ENCODE data around the gene ARHGAP15.

Gene ARHGAP15

GRCh38 chr2:143442193-143442592 is 313.0 kb downstream of the ARHGAP15 start:
- TF ChIP-seq BHLHE40 (IDR thresholded peaks at IDR 0.05; ENCODE audit: borderline replicate concordance) = no peak
- TF ChIP-seq SUZ12 (IDR thresholded peaks at IDR 0.05) = no peak
- TF ChIP-seq, protein P1, sequence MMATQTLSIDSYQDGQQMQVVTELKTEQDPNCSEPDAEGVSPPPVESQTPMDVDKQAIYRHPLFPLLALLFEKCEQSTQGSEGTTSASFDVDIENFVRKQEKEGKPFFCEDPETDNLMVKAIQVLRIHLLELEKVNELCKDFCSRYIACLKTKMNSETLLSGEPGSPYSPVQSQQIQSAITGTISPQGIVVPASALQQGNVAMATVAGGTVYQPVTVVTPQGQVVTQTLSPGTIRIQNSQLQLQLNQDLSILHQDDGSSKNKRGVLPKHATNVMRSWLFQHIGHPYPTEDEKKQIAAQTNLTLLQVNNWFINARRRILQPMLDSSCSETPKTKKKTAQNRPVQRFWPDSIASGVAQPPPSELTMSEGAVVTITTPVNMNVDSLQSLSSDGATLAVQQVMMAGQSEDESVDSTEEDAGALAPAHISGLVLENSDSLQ (IDR thresholded peaks at IDR 0.05) = no peak
- TF ChIP-seq SP1 (IDR thresholded peaks at IDR 0.05) = no peak
- TF ChIP-seq FOXM1 (IDR thresholded peaks at IDR 0.05; ENCODE audit: borderline replicate concordance) = no peak
- no peak for TF ChIP-seq CTBP1 (IDR thresholded peaks at IDR 0.05; ENCODE audit: borderline replicate concordance)
- TF ChIP-seq NFRKB (IDR thresholded peaks at IDR 0.05) = no peak
- no peak for TF ChIP-seq L3MBTL2 (conservative IDR thresholded peaks at IDR 0.05)
- no peak for TF ChIP-seq ARNT (IDR thresholded peaks at IDR 0.05)
- no peak for TF ChIP-seq TARDBP (IDR thresholded peaks at IDR 0.05)
- ChIA-PET CTCF (no interaction called here), POLR2A (no interaction called here)
- no peak for DNase-seq (ENCODE audit: extremely low spot score)

GRCh38 chr2:143451642-143452281 is 322.5 kb downstream of the ARHGAP15 start:
- peak; percentile 55 for DNase-seq (ENCODE audit: extremely low spot score)
- TF ChIP-seq ZNF384 (IDR thresholded peaks at IDR 0.05) (no peak), FOXM1 (IDR thresholded peaks at IDR 0.05; ENCODE audit: borderline replicate concordance) (no peak), CTBP1 (IDR thresholded peaks at IDR 0.05; ENCODE audit: borderline replicate concordance) (peak; percentile 43; the same call in 1 of the 2 replicates), SUZ12 (IDR thresholded peaks at IDR 0.05) (no peak)
- TF ChIP-seq, protein P1 (IDR thresholded peaks at IDR 0.05) = peak; percentile 92
- ChIA-PET POLR2A (no interaction called here), CTCF (no interaction called here)

DNA sequence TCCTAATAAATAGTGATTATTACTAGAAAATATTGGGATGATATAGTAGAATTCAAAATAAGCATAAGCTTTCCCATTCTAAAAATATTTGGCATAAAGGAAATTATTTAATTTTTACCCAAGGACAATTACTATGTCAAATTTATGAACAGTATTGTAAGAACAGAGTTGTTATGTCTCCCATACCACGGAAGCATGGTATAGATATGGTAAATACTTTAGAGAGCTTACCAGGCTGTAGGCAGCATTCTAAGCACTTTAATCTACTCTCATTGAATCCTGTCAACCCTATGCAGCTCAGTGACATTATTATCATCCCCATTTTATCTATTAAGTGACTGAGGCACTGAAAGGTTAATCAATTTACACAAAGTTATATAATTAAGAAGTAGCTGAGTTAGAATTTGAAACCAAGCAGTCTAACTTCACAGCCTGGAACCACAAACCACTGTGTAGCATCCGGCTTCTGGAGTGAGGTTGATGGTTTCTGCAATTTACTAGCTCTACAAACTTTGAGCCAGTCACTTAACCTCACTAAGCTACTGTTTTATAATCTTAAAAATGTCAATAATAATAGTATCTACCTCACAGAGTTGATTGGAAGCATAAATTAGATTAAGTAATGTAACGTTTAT is 323.7 kb downstream of the ARHGAP15 start:
- ChIA-PET POLR2A (no interaction called here), CTCF (interaction anchor here (0.5 to 0.6 kb wide), 2 partner anchors 442 to 1786 kb away, joined by 4 to 6 read pairs; no protein-coding TSS in a partner anchor)
- TF ChIP-seq SUZ12 (IDR thresholded peaks at IDR 0.05) (no peak), ZNF384 (IDR thresholded peaks at IDR 0.05) (no peak), TARDBP (IDR thresholded peaks at IDR 0.05) (no peak), ARNT (IDR thresholded peaks at IDR 0.05) (no peak), NFRKB (IDR thresholded peaks at IDR 0.05) (no peak)
- TF ChIP-seq, protein P1 (IDR thresholded peaks at IDR 0.05) = no peak
- no peak for DNase-seq (ENCODE audit: extremely low spot score)

- CTCF ChIA-PET = no interaction called here
- TF ChIP-seq LEF1 (IDR thresholded peaks at IDR 0.05; ENCODE audit: borderline replicate concordance) = no peak
- TF ChIP-seq HDGF (IDR thresholded peaks at IDR 0.05; ENCODE audit: borderline replicate concordance) = no peak
- no peak for TF ChIP-seq FOXM1 (IDR thresholded peaks at IDR 0.05; ENCODE audit: borderline replicate concordance)
- TF ChIP-seq, protein P1 (IDR thresholded peaks at IDR 0.05) = no peak
- TF ChIP-seq NFRKB (IDR thresholded peaks at IDR 0.05) = no peak
- no peak for TF ChIP-seq ZNF384 (IDR thresholded peaks at IDR 0.05)
- no peak for TF ChIP-seq CTBP1 (IDR thresholded peaks at IDR 0.05; ENCODE audit: borderline replicate concordance)
- no peak for TF ChIP-seq L3MBTL2 (conservative IDR thresholded peaks at IDR 0.05)
- TF ChIP-seq FOXK2 (IDR thresholded peaks at IDR 0.05) = no peak
- POLR2A ChIA-PET = no interaction called here
- DNase-seq (ENCODE audit: extremely low spot score) = no peak
Observed at GRCh38 chr2:143453981-143454511, 324.8 kb downstream of the ARHGAP15 start.

DNA sequence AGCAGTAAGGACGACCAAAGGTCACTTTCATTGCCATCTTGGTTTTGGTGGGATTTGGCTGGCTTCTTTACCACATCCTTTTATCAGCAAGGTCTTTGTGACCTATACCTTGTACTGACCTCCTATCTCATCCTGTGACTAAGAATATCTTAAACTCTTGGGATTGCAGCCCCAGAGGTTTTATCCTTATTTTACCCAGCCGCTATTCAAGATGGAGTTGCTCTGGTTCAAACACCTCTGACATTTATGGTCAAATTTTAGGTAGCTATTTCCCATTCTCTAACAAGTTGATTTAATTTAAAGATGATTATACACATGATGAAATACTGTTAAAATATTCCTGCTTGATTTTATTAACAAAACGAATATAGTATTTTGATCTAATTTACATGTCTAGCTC is 326.1 kb downstream of the ARHGAP15 start:
- TF ChIP-seq LEF1 (IDR thresholded peaks at IDR 0.05; ENCODE audit: borderline replicate concordance) (no peak), SP1 (IDR thresholded peaks at IDR 0.05) (no peak), ARNT (IDR thresholded peaks at IDR 0.05) (no peak), BHLHE40 (IDR thresholded peaks at IDR 0.05; ENCODE audit: borderline replicate concordance) (no peak), FOXK2 (IDR thresholded peaks at IDR 0.05) (no peak)
- DNase-seq (ENCODE audit: extremely low spot score) = no peak
- CTCF ChIA-PET = no interaction called here
- POLR2A ChIA-PET = no interaction called here

DNA sequence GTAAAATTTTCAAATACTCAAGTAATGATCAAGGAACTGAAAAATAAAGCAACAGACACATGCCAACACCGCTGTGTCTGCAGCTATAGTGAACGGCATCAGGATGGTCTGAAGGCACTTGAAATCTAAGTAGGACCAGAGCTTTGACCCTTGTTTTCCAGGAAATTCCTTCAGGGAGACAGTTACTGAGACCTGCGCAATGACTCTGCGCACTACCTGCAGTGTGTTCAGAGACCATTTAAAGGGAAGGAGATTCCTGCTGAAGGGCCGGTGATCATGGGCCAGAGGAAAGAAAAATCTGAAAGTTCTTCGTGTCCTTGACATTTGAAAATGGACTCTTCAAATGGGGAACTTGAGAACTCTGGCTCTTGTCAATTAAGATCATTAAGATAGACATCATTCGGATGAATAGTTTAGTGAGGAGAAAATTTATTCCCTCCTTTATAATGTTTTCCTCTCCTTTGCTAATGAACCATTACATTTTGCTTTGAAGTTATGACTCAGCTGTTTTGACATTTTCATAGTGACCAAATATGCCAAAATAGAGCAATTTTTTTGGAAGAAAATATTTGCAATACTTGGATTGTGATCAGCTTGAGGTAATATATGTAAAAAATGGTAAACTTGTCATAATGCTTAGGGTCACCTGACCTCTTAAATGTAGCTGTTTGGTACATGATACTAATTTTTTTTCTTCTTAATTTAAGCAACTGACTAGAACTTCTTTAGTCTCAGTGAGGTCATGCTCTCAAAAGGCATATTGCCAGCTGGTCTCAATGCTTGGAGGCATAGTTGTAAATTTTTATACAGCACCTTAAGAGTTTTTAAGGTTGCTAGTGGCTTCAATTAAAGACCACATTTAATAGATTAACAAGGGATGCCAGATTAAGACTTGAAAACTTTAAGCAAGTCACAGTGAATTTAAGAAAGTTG is 329.3 kb downstream of the ARHGAP15 start:
- ChIA-PET CTCF (no interaction called here), POLR2A (no interaction called here)
- no peak for DNase-seq (ENCODE audit: extremely low spot score)
- TF ChIP-seq, protein P1 (IDR thresholded peaks at IDR 0.05) = no peak
- TF ChIP-seq HDGF (IDR thresholded peaks at IDR 0.05; ENCODE audit: borderline replicate concordance) = no peak
- no peak for TF ChIP-seq NFRKB (IDR thresholded peaks at IDR 0.05)
- no peak for TF ChIP-seq SUZ12 (IDR thresholded peaks at IDR 0.05)
- TF ChIP-seq BHLHE40 (IDR thresholded peaks at IDR 0.05; ENCODE audit: borderline replicate concordance) = no peak
- TF ChIP-seq LEF1 (IDR thresholded peaks at IDR 0.05; ENCODE audit: borderline replicate concordance) = no peak
- TF ChIP-seq L3MBTL2 (conservative IDR thresholded peaks at IDR 0.05) = no peak
- no peak for TF ChIP-seq ARNT (IDR thresholded peaks at IDR 0.05)
- TF ChIP-seq ELF4 (IDR thresholded peaks at IDR 0.05) = no peak
- TF ChIP-seq FOXA1 (IDR thresholded peaks at IDR 0.05) = no peak
- no peak for TF ChIP-seq ZNF384 (IDR thresholded peaks at IDR 0.05)
- no peak for TF ChIP-seq TARDBP (IDR thresholded peaks at IDR 0.05)
- TF ChIP-seq CTBP1 (IDR thresholded peaks at IDR 0.05; ENCODE audit: borderline replicate concordance) = no peak
- no peak for TF ChIP-seq FOXK2 (IDR thresholded peaks at IDR 0.05)
- TF ChIP-seq FOXM1 (IDR thresholded peaks at IDR 0.05; ENCODE audit: borderline replicate concordance) = no peak
- no peak for TF ChIP-seq SP1 (IDR thresholded peaks at IDR 0.05)

All from HEK293T (cell line).